Activated B cell treated with CpG ODN at 0.5 μM for 24 hours (primary cell): ENCODE measurements around the gene MYL6B. TPM values are rescaled to one million over a fixed set of nuclear protein-coding genes. Genes with fewer than 3 reads are reported as not detected.
A peak's percentile ranks its signal among the peaks of the same experiment; 100 is the strongest.

Source experiments
- ATAC-seq: fragments of 200-7000 bp; cut with Tn5 transposase; one replicate; pipeline ENCODE4 v1.10.0; 2021; ENCODE audit warnings: low read depth, mild to moderate bottlenecking, moderate library complexity
- CTCF ChIA-PET: fragments of 350-600 bp; sonication (Branson Sonifier 250); formaldehyde crosslinking; loops from one replicate; lab custom pipeline; 2021; ENCODE audit warnings: antibody characterized with exemption; lab: Charles Lee
- POLR2A ChIA-PET: fragments of 350-600 bp; sonication (Branson Sonifier 250); formaldehyde crosslinking; loops from one replicate; lab custom pipeline; 2021; ENCODE audit warnings: antibody characterized with exemption; lab: Charles Lee
- DNase-seq: peaks from one replicate; pipeline ENCODE4 v3.0.0; 2022
- H3K27ac Mint-ChIP-seq: one replicate; pipeline ENCODE4 v1.8.0; 2020; ENCODE audit warnings: mixed read lengths
- H3K27me3 Mint-ChIP-seq: one replicate; pipeline ENCODE4 v1.8.0; 2021; ENCODE audit warnings: mixed read lengths
- H3K36me3 Mint-ChIP-seq: one replicate; pipeline ENCODE4 v1.8.0; 2021; ENCODE audit warnings: low read depth, mixed read lengths
- H3K4me1 Mint-ChIP-seq: one replicate; pipeline ENCODE4 v1.8.0; 2021; ENCODE audit warnings: mixed read lengths
- H3K4me3 Mint-ChIP-seq: one replicate; pipeline ENCODE4 v1.8.0; 2020; ENCODE audit warnings: mild to moderate bottlenecking, mixed read lengths
- H3K9me3 Mint-ChIP-seq: one replicate; pipeline ENCODE4 v1.8.0; 2020; ENCODE audit warnings: mixed read lengths
- intact Hi-C: fragments of 100-400 bp; cut with micrococcal nuclease; formaldehyde crosslinking; loops from one replicate; pipeline ENCODE4 v1.15.1; 2024
- total RNA-seq: library from RNA; stranded (reverse); gene quantifications from 2 replicates; pipeline ENCODE4 v1.2.3, GENCODE V29; 2022
- TF ChIP-seq, protein P1 (sequence below): fragments of 200-600 bp; IDR thresholded peaks from one replicate; pipeline ENCODE4 v1.8.0; 2022; ENCODE audit warnings: antibody characterized with exemption, mild to moderate bottlenecking

Gene MYL6B
- total RNA-seq, 1 donor from 2014 or later, result 25.2 TPM

DNA sequence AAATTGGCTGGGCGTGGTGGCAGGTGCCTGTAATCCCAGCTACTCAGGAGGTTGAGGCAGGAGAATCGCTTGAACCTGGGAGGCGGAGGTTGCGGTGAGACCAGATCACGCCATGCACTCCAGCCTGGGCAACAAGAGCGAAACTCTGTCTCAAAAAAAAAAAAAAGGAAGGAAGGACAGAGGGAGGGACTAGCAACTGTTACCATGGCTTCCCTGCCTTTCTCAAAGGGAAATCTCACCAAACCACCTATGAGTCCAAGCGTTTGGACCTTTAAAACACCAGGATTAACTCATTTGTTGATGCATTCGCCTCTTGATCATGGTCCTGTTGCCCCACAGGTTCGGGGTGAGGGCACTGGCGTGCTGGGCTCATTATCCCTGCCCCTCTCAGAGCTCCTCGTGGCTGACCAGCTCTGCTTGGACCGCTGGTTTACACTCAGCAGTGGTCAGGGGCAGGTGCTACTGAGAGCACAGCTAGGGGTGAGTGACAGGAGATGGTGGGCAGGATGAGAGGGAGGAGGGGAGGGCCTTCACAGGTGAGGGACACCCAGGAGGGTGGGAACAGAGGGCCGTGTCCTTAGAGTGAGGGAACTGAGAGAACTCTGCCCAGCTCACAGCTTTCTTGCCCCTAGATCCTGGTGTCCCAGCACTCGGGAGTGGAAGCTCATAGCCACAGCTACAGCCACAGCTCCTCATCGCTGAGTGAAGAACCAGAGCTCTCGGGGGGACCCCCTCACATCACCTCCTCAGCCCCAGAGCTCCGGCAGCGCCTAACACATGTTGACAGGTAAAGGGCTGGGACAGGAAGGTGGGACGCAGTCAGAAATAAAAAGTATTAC is 10.2 kb upstream of the MYL6B start:
- DNase-seq (no peak), ATAC-seq (no peak)
- Mint-ChIP-seq H3K4me1 (peaks cover 15% of the 10 kb centered on the region), H3K9me3 (no peaks in the 10 kb centered on the region), H3K27me3 (no peaks in the 10 kb centered on the region), H3K36me3 (peaks cover 79% of the 10 kb centered on the region), H3K4me3 (no peak overlapping the region), H3K27ac (peak overlapping the region; percentile 8)
- TF ChIP-seq, protein P1, sequence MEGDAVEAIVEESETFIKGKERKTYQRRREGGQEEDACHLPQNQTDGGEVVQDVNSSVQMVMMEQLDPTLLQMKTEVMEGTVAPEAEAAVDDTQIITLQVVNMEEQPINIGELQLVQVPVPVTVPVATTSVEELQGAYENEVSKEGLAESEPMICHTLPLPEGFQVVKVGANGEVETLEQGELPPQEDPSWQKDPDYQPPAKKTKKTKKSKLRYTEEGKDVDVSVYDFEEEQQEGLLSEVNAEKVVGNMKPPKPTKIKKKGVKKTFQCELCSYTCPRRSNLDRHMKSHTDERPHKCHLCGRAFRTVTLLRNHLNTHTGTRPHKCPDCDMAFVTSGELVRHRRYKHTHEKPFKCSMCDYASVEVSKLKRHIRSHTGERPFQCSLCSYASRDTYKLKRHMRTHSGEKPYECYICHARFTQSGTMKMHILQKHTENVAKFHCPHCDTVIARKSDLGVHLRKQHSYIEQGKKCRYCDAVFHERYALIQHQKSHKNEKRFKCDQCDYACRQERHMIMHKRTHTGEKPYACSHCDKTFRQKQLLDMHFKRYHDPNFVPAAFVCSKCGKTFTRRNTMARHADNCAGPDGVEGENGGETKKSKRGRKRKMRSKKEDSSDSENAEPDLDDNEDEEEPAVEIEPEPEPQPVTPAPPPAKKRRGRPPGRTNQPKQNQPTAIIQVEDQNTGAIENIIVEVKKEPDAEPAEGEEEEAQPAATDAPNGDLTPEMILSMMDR, result no peak
- ChIA-PET CTCF (no interaction called here), POLR2A (interaction anchor here (0.6 to 1.8 kb wide), 6 partner anchors 9 to 253 kb away, joined by 3 to 16 read pairs (median 4); partner anchors contain the start of gene MYL6)
- intact Hi-C loops, result no loop called here

DNA sequence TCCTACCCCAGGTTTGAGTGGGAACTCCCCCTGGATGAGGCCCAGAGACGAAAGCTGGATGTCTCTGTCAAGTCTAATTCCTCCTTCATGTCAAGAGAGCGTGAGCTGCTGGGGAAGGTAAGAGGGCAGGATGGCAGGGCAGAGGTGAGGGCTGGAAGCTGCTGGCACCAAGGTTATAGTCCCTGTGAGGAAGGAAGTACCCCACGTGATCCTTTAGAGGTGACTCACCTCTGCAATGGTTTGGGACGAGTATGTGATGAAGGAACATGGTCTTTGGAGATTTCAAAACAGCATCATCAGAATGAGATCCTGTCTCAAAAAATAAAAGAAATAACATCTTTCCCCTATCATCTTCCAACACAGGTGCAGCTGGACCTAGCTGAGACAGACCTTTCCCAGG is 9.2 kb upstream of the MYL6B start:
- H3K4me1 Mint-ChIP-seq, result peaks cover 15% of the 10 kb centered on the region
- ChIA-PET POLR2A (interaction anchor here (0.6 to 1.2 kb wide), 4 partner anchors 13 to 44 kb away, joined by 3 read pairs; partner anchors contain the start of gene ESYT1), CTCF (interaction anchor here (1.4 to 1.6 kb wide), 2 partner anchors 13 to 17 kb away, joined by 3 read pairs; no protein-coding TSS in a partner anchor)
- ATAC-seq (peak; percentile 34), DNase-seq (no peak)
- TF ChIP-seq, protein P1, result no peak
- no peaks in the 10 kb centered on the region for H3K9me3 Mint-ChIP-seq
- H3K36me3 Mint-ChIP-seq, result peaks cover 68% of the 10 kb centered on the region
- no peaks in the 10 kb centered on the region for H3K27me3 Mint-ChIP-seq
- intact Hi-C loops, result no loop called here
- no peak overlapping the region for H3K4me3 Mint-ChIP-seq
- H3K27ac Mint-ChIP-seq, result peak overlapping the region; percentile 20

DNA sequence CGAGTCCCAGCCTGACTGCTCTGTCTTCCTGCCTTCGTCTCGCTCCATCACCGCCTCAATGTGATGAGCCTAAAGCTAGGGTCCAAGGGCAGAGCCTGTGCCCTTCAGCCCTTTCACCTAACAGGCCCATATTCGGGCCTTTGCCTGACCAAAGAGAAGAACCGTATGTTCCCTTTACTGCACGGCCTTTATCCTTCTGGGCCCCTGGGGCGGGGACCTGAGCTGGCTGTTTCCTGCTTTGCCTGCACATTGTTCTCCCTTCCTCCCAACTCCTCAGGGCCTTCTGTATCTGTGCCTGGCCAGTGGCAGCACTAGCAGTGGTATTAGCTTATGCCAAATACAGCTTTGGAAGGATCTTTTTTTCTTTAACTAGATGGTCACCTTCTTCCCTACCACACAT is 8.5 kb upstream of the MYL6B start:
- H3K9me3 Mint-ChIP-seq, result no peaks in the 10 kb centered on the region
- intact Hi-C loops, result no loop called here
- ChIA-PET CTCF (interaction anchor here (1.4 to 1.6 kb wide), 2 partner anchors 14 to 17 kb away, joined by 3 read pairs; no protein-coding TSS in a partner anchor), POLR2A (interaction anchor here (0.6 to 1.2 kb wide), 4 partner anchors 15 to 43 kb away, joined by 3 read pairs; partner anchors contain the start of gene ESYT1)
- ATAC-seq (no peak), DNase-seq (no peak)
- peaks cover 62% of the 10 kb centered on the region for H3K36me3 Mint-ChIP-seq
- no peaks in the 10 kb centered on the region for H3K27me3 Mint-ChIP-seq
- peak overlapping the region; percentile 18 for H3K27ac Mint-ChIP-seq
- H3K4me1 Mint-ChIP-seq, result peaks cover 15% of the 10 kb centered on the region
- TF ChIP-seq, protein P1, result no peak
- no peak overlapping the region for H3K4me3 Mint-ChIP-seq

DNA sequence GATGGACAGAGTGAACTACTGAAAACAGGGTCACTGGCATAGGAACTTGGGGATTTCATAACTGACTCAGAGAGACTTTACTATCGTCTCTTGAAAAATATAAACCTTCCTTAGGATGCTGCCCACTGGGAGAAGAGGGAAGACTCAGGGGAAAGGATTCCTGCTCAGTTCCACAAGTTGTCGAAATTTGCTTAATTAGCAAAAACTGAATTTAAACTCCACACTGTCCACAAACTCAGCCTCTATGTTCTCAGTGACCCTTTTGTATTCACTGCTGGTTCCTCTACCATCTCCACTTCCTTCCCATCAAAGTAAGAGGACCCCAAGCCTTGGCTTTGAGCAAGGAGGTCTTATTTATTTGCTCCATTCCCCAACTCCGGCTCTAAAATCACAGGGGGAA is 7.2 kb upstream of the MYL6B start:
- H3K4me3 Mint-ChIP-seq, result no peak overlapping the region
- no peaks in the 10 kb centered on the region for H3K9me3 Mint-ChIP-seq
- DNase-seq (no peak), ATAC-seq (no peak)
- H3K27me3 Mint-ChIP-seq, result no peaks in the 10 kb centered on the region
- TF ChIP-seq, protein P1, result no peak
- peaks cover 17% of the 10 kb centered on the region for H3K4me1 Mint-ChIP-seq
- intact Hi-C loops, result no loop called here
- peaks cover 50% of the 10 kb centered on the region for H3K36me3 Mint-ChIP-seq
- POLR2A ChIA-PET, result interaction anchor here (0.5 to 1.2 kb wide), 3 partner anchors 13 to 555 kb away, joined by 3 to 4 read pairs (median 3); partner anchors contain the start of gene ESYT1
- peak overlapping the region; percentile 41 for H3K27ac Mint-ChIP-seq
- CTCF ChIA-PET, result no interaction called here
